GOT3 (cell line): ENCODE measurements around the gene NDUFAF3.
"Not testable (repeated sequence)": the region's sequence is repeated elsewhere in the genome, so short reads cannot be mapped to it uniquely, and the experiment has no call there.

Experiments
- DNase-seq: peaks from one replicate; lab custom pipeline; 2025; ENCODE audit warnings: mixed read lengths; lab: John Stamatoyannopoulos, UW

Gene NDUFAF3

GRCh38 chr3:48999085-48999858 lies 22.6 kb upstream of the NDUFAF3 start:
- DNase-seq: no peak

DNA sequence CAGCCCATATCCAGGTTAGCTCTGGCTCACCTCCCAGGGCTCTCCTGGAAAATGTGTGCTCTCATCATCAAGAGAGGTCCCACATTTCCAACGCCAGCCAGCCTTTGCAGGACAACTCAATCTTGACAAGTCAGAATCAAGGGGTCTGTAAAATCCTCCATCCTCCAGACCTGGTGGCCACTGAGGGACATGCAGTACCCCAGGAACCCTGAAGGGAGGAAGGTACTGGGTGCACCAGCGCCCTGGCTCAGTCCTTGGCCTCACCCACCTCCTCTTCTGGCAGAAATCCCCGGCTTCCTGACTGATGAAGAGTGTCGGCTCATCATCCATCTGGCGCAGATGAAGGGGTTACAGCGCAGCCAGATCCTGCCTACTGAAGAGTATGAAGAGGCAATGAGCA lies 20.8 kb upstream of the NDUFAF3 start:
- DNase-seq: no peak

GRCh38 chr3:49004352-49005302 lies 17.3 kb upstream of the NDUFAF3 start:
- no peak for DNase-seq

DNA sequence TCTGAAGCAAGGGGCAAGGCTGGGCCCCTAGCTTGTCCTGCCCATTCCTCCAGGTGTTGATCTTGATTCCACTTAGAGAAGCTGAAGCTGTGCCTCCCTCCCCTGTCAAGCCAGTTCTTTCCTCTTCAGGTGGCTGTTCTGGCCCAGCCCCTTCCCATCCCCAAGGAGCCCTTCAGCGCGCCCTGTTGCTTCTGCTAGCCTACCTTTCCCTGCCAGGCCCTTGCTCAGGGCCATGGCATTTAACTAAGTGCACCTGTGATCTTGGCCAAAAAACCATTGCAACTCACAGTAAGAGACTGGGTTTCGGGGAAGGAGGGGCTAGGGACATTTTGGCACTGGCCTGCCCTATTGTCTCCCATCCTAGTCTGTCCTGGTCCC lies 16.6 kb upstream of the NDUFAF3 start:
- no peak for DNase-seq

DNA sequence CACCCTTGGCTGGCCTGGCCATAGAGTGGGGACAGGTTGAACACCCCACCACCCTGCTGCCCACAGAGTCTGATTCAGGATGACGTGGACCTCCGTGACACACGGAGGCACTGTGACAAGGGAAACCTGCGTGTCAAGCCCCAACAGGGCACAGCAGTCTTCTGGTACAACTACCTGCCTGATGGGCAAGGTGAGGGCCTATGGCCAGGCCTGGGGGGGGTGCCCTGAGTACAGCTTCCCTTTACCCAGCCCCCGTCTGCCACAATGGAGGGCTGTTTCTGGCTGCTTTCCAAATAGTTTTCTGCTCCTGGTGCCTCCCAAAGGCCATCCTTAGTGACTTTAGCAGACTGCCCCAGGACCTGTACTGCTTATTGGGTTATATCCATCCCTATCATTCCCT lies 15.9 kb upstream of the NDUFAF3 start:
- DNase-seq: no peak

DNA sequence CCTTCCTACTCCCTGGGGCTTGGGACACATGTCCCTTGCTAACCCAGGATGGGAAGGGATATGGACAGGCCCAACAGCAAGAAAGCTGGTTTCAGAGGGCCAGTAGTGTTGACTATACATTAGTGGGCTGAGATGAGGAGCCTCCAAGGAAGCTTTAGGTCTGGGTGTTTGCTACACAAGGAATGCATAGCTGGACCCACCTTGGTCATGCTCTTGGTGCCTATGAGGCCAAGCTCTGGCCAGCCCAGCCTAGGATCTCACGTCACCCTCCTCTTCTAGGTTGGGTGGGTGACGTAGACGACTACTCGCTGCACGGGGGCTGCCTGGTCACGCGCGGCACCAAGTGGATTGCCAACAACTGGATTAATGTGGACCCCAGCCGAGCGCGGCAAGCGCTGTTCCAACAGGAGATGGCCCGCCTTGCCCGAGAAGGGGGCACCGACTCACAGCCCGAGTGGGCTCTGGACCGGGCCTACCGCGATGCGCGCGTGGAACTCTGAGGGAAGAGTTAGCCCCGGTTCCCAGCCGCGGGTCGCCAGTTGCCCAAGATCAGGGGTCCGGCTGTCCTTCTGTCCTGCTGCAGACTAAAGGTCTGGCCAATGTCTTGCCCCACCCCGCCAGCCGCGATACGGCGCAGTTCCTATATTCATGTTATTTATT lies 15.4 kb upstream of the NDUFAF3 start:
- no peak for DNase-seq

DNA sequence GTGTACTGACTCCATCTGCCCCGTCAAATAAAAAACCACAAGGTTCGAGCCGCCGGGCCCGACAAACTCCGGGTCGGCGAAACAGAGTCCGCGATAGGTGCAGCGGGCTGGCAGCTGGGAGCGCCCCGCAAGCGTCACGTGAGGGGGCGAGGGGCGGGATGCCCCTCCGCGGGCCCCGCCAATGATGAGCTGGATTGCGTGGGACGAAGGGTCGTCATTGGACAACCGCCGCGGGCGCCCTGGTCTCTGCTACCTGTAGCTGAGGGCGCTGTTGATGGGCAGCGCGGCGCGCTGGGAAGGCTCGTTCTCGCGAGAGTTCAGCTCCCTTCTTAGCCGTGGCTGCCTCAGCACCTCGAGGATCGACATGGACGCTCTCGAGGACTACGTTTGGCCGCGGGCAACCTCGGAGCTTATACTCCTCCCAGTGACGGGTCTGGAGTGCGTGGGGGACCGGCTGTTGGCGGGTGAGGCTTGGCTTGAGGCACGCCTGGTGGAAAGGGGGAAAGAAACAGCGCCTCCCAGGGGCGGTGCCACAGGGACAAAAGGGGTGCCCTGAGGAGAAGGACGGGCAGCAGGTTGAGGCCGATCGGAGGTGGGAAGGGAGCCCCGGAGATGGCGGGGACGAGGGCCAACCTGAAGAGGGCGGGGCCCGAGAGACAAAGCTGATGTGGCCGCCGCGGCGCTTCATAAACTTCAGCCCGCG lies 14.7 kb upstream of the NDUFAF3 start, which contains the start of gene WDR6:
Gene WDR6, plus strand, starts transcription at position 324 of the 703 bp plus-strand sequence. Its CDS starts 41 bp downstream, at position 365.
- DNase-seq: peak; percentile 87

GRCh38 chr3:49007771-49008528 lies 14.0 kb upstream of the NDUFAF3 start:
- peak; percentile 67 for DNase-seq

- not testable (repeated sequence) for DNase-seq
These were observed 13.3 kb upstream of the NDUFAF3 start for GRCh38 chr3:49008627-49009026.

- DNase-seq: no peak
These were observed 12.5 kb upstream of the NDUFAF3 start for GRCh38 chr3:49009396-49009795.

- DNase-seq: no peak
These were observed 9.4 kb upstream of the NDUFAF3 start for GRCh38 chr3:49012441-49013017.

DNA sequence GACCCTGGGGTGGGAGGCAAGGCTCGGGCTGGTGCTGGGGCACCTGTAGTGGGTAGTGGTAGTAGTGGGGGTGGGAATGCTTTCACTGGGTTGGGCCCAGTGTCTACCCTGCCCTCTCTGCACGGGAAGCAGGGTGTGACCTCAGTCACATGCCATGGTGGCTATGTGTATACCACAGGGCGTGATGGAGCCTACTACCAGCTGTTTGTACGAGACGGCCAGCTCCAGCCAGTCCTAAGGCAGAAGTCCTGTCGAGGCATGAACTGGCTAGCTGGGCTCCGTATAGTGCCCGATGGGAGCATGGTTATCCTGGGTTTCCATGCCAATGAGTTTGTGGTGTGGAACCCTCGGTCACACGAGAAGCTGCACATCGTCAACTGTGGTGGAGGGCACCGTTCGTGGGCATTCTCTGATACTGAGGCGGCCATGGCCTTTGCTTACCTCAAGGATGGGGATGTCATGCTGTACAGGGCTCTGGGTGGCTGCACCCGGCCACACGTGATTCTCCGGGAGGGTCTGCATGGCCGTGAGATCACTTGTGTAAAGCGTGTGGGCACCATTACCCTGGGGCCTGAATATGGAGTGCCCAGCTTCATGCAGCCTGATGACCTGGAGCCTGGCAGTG lies 8.7 kb upstream of the NDUFAF3 start:
- DNase-seq: no peak

- DNase-seq: no peak
These were observed 7.9 kb upstream of the NDUFAF3 start for GRCh38 chr3:49013738-49014660.

DNA sequence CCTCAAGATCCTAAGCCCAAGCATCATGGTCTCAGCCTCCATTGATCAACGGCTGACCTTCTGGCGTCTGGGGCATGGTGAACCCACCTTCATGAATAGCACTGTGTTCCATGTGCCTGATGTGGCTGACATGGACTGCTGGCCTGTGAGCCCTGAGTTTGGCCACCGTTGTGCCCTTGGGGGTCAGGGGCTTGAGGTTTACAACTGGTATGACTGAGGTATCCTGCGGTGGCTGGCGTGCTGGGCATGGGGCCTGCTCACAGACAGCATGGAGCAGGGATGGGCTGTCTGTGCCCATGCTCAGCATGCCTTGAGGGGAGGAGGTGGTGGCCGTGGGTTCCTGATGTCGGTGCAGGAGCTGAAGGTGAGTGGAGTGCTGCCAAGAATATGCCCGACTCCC lies 6.8 kb upstream of the NDUFAF3 start:
- DNase-seq: no peak

DNA sequence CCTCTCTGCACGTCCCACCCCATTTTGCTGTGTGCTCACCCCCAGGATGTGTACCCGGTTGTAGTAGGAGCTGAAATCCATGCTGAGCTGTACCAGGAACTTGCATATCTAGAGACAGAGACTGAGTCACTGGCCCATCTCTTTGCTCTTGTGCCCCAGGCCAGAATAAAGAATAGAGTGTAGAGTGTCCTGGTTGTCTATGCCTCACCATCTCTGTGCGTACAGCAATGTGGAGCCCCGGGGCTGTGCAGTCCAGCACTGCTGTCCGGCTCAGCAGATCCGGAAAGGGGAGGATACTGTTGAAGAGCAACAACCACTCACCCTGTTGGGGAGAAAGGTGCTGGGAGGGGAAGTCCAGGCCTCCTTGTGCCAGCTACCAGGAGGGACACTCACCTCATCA lies 6.2 kb upstream of the NDUFAF3 start:
- no peak for DNase-seq

DNA sequence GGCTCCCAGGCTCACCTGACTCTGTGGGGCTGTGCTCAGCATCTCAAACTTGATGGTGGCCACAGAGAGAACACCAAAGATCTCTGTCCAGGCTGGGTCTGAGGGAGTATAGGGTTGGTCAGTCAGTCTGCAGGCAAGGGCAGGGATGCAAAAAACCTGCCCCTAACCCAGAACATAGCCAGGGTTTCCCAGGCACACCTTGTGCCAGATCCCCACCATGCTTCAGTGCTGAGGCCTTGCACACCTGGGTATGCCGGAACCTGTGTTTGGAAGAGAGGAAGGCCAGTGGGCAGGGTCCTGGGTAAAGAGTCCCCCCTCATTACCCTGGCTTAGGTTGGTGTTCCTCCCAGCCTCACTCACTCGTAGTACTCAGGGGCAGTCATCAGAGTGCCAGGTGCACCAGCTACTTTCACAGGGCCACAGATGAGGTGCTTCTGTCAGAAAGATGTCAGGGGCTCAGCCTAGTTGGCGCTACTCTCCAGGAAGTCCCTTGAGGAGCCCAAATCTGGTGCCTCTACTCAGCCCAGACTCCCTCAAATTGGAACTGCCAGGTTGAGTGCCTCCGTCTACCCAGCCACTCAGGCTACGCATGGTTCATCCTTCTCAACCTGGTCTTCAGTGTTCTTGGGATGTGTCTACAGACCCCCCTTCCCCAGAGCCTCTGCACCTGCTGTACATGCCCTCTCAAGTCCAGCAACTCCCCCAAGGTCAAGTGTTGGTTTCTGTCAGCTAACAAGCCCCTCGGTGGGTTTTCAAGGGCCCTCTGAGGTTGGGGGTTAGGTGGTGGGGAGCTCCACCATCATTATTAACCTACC lies 5.3 kb upstream of the NDUFAF3 start:
- DNase-seq: no peak

DNA sequence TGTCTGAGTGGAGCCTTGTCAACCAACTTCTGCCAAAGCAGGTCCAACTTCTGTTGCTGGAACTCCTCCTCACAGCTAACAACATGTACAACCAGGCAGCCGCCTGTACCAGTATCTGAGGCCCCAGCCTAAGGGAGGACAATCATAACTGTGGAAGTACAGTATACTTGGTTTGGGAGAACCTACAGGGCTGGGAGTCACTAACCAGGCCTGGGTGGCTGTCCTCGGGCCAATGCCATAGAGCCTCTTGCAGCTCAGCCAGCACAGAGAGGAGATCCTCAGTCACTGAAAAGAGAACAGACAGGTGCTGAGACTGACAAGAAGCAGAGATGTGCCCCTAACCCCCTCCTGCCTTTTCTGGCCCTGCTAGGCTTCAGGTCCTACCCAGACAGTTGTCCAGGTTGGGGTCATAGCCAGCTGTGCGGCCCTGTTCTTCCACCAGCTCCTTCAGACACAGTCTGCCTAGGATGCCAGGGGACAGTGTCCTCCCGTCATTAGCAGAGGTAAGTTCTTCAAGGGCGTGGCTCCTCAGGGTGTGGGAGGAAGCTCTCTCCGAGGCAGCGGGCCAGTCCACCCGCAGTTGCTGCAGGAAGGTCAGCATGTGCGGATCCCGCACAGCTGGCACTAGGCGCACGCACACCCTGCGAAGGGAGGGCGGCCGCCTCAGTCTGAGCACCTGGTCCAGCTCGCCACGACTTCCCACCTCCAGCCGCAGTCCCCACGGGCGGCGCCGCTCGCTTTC lies 4.5 kb upstream of the NDUFAF3 start:
- no peak for DNase-seq
